Colonic mucosa (tissue), 4 donors: ENCODE results near the gene SMPDL3A. TPM values are rescaled to one million over a fixed set of nuclear protein-coding genes. Genes with fewer than 3 reads are reported as not detected.

Experiments
- DNase-seq: peaks from one replicate; pipeline ENCODE4 v3.0.0-alpha.2; 2020
- H3K27ac ChIP-seq: fragments of 200-600 bp; one replicate; pipeline ENCODE4 v1.8.0; 2021
- H3K27me3 ChIP-seq: fragments of 200-600 bp; one replicate; pipeline ENCODE4 v1.8.0; 2021
- H3K36me3 ChIP-seq: fragments of 200-600 bp; one replicate; pipeline ENCODE4 v1.8.0; 2021
- H3K4me1 ChIP-seq: fragments of 200-600 bp; one replicate; pipeline ENCODE4 v1.8.0; 2021; ENCODE audit warnings: mild to moderate bottlenecking
- H3K4me3 ChIP-seq: fragments of 200-600 bp; one replicate; pipeline ENCODE4 v1.8.0; 2021
- H3K9ac ChIP-seq, 2 donors: one replicate each; pipeline ENCODE4 v1.7.0; 2013; ENCODE audit warnings: control low read depth in 2 of 2, low read depth in 2 of 2, low read length in 2 of 2
- H3K9me3 ChIP-seq: fragments of 200-600 bp; one replicate; pipeline ENCODE4 v1.8.0; 2021
- intact Hi-C: fragments of 100-400 bp; cut with DNase I; formaldehyde crosslinking; loops from one replicate; pipeline ENCODE4 v1.14.1; 2022
- total RNA-seq, 2 donors: library from RNA; stranded (reverse); fragmentation: NEBNext Ultra II Directional in 1 of 2; extraction: Animal tissue kit (Norgen Biotek cat#: 25700) in 1 of 2; gene quantifications; one replicate each; pipeline ENCODE4 v1.2.1, GENCODE V29; 2021
- TF ChIP-seq, protein P1 (sequence below): fragments of 200-600 bp; IDR thresholded peaks from one replicate; pipeline ENCODE4 v1.8.0; 2022; ENCODE audit warnings: antibody characterized with exemption, mild to moderate bottlenecking
- donor health status: healthy.
- donor health status: DM: no; HTN: no; CAD: no.
- donor health status: DM: no; HTN: no; CAD: no.

SMPDL3A gene
- total RNA-seq, 2 donors from 2014 or later = 47.5 to 86.5 TPM

DNA sequence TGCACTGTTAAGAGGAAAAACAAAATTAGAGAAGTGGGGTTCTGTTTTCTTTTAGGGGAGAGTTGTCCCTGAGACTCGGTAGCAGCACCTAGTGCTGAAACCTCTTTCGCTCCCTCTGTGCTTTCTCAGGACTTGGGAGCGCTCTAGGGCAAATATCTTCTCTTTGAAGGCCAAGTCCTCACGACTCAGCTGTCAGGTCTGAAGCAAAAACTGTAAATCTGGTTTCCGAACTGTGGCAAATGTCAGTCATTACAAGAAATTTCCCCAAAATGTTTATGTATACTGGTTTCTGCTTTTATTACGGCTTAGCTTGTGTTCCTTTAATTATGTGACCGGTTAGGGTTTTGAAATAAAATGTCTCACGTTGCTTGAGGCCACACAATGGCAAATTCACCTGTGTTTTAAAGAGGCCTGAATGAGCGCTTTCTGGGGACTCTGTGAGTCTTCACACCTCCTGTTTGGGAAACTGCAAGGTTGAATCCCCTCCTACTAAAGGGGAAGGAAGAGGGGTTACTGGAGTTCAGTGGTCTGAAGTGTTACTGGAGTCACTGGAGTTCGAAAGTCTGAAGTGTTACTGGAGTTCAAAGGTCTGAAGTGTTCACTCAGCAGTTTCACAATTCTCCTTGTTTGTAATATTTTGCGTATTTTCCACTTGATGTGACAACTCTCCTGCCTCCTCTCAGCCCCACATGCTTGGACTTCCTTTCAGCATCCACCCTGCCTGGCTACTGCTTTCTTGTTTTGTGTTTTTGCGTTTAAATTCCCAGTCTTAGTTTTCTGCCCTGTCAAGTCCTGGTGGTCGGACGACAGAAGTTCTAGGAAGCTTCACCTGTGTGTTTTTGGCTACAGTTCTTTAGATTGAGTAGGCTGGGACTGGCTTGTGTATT lies 1.6 kb downstream of the SMPDL3A start:
- peak; percentile 44 for DNase-seq

DNA sequence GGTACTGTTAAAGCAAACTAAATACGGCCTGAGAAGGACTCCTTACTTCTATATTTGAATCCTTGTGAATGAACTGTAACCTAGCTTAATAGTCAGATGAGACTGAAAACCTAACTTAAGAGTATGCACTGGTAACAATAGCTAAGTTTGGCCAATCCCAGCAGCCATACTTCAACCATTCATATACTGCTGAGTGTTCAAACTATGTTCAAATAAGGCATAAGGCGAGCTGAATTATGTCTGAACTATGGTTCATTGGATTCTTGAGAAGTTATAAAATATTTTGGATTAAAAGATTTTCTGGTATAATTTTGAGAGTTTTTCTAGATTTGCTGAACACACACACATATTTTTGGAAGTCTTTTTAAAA lies 2.2 kb downstream of the SMPDL3A start:
- TF ChIP-seq, protein P1, sequence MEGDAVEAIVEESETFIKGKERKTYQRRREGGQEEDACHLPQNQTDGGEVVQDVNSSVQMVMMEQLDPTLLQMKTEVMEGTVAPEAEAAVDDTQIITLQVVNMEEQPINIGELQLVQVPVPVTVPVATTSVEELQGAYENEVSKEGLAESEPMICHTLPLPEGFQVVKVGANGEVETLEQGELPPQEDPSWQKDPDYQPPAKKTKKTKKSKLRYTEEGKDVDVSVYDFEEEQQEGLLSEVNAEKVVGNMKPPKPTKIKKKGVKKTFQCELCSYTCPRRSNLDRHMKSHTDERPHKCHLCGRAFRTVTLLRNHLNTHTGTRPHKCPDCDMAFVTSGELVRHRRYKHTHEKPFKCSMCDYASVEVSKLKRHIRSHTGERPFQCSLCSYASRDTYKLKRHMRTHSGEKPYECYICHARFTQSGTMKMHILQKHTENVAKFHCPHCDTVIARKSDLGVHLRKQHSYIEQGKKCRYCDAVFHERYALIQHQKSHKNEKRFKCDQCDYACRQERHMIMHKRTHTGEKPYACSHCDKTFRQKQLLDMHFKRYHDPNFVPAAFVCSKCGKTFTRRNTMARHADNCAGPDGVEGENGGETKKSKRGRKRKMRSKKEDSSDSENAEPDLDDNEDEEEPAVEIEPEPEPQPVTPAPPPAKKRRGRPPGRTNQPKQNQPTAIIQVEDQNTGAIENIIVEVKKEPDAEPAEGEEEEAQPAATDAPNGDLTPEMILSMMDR = no peak
- Histone ChIP-seq H3K9ac (peak overlapping the region in 1 of 2 donors; percentile 97), H3K4me1 (no peaks in the 10 kb centered on the region), H3K27me3 (no peaks in the 10 kb centered on the region), H3K9me3 (no peaks in the 10 kb centered on the region), H3K4me3 (peak overlapping the region; percentile 5), H3K27ac (peak overlapping the region; percentile 98), H3K36me3 (no peaks in the 10 kb centered on the region)
- intact Hi-C loops = no loop called here
- DNase-seq = no peak

More for the DNA sequence above, 1.6 kb downstream of the SMPDL3A start:
- Histone ChIP-seq H3K4me1 (no peaks in the 10 kb centered on the region), H3K9ac (peak overlapping the region; percentile 94 to 97), H3K36me3 (no peaks in the 10 kb centered on the region), H3K27me3 (no peaks in the 10 kb centered on the region), H3K4me3 (peak overlapping the region; percentile 64), H3K9me3 (no peaks in the 10 kb centered on the region), H3K27ac (peak overlapping the region; percentile 98)
- TF ChIP-seq, protein P1 = no peak
- intact Hi-C loops = no loop called here

DNA sequence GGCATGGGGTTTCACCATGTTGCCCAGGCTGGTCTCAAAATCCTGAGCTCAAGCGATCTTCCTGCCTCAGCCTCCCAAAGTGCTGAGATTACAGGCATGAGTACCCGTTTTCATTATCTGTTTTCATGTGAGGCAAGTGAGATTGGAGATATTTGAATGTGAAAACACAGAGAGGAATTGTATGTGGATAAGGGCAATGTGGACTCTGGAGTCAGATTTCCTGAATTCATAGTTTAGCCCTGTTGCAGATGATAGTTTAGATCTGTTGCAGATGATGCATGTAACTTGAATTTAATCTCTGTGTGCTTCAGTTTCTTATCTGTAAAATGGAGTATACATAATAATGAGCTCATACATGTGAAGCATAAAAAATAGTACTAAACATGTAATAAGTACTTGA lies 3.7 kb downstream of the SMPDL3A start:
- H3K27ac ChIP-seq = peak overlapping the region; percentile 98
- DNase-seq = no peak

DNA sequence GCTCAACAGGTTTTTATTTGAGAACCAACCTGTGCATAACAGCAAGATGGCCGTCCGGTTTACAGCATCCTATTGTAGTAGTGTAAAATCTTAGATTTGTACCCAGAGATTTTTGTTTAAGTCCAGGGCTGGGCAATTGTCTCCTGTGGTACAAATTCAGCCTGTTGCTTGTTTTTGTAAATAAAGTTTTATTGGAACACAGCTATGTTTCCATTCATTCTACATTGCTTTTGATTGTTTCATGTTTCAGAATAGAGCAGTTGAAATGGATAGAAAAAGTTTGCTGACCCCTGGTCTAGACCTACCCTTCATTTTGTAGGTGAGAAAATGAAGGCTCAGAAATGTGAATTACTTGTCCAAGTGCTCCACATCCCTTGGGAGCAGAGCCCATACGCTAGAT lies 8.5 kb downstream of the SMPDL3A start:
- TF ChIP-seq, protein P1 = no peak
- no peak for DNase-seq
- Histone ChIP-seq H3K36me3 (no peaks in the 10 kb centered on the region), H3K4me1 (peaks cover 3% of the 10 kb centered on the region), H3K9ac (peak overlapping the region in 1 of 2 donors; percentile 27), H3K27me3 (no peaks in the 10 kb centered on the region), H3K9me3 (no peaks in the 10 kb centered on the region), H3K4me3 (no peak overlapping the region), H3K27ac (peak overlapping the region; percentile 81)
- intact Hi-C loops = no loop called here

More for the DNA sequence above, 3.7 kb downstream of the SMPDL3A start:
- Histone ChIP-seq H3K4me3 (no peak overlapping the region), H3K9ac (peak overlapping the region in 1 of 2 donors; percentile 3), H3K36me3 (no peaks in the 10 kb centered on the region), H3K9me3 (no peaks in the 10 kb centered on the region), H3K27me3 (no peaks in the 10 kb centered on the region), H3K4me1 (no peaks in the 10 kb centered on the region)
- intact Hi-C loops = no loop called here
- TF ChIP-seq, protein P1 = no peak

DNA sequence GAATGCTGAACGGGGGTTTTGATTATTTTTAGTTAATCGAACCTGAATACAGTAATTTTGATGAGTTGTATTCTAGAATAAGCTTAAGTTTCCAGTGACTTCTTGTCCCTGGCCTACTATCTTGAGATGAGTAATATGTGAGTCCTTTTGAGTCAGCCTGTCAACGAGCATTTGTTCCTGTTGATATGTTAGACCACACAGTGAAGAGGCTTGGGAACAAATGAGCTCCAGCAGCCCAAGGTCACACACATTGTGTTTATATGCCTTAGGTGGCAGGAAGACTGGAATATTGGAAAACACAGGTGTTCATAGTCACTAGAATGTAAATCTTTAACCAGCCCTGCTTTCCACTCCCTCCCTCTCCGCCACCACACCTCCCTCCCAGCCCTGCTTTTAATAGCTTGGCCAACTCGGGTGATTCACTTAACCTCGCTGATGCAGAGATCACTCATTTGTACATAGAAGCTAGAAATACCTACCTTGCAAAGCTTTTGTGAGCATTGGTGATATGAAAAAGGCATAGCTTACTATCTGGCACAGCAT lies 9.1 kb downstream of the SMPDL3A start:
- TF ChIP-seq, protein P1 = no peak
- no peak overlapping the region for H3K4me3 ChIP-seq
- H3K27ac ChIP-seq = peak overlapping the region; percentile 81
- H3K27me3 ChIP-seq = no peaks in the 10 kb centered on the region
- H3K9ac ChIP-seq = peak overlapping the region in 1 of 2 donors; percentile 27
- peaks cover 3% of the 10 kb centered on the region for H3K4me1 ChIP-seq
- H3K36me3 ChIP-seq = no peaks in the 10 kb centered on the region
- peak; percentile 84 for DNase-seq
- no peaks in the 10 kb centered on the region for H3K9me3 ChIP-seq
- intact Hi-C loops = no loop called here
